Retinal pigment epithelial cell (primary cell): ENCODE results near the gene PHF21B.

Source experiments
- DNase-seq: peaks from one replicate; pipeline ENCODE4 v3.0.0-alpha.2; 2010; ENCODE audit warnings: low read depth
- H3K4me3 ChIP-seq: 2 replicates; pipeline ENCODE4 v1.5.1; 2011; ENCODE audit warnings: mild to moderate bottlenecking, low read length, control low read depth, moderate library complexity
- CTCF ChIP-seq: conservative IDR thresholded peaks from 2 replicates; pipeline ENCODE4 v1.5.1; 2011; ENCODE audit warnings: low read depth, low read length, control low read depth, inconsistent platforms

PHF21B gene

GRCh38 chr22:44876921-44877320 lies 132.9 kb downstream of the PHF21B start:
- H3K4me3 ChIP-seq, result no peak overlapping the region
- TF ChIP-seq CTCF, result no peak
- DNase-seq, result no peak

- DNase-seq, result no peak
- TF ChIP-seq CTCF, result no peak
Measured at GRCh38 chr22:44871782-44872181, 138.0 kb downstream of the PHF21B start.

GRCh38 chr22:44870021-44870420 lies 139.8 kb downstream of the PHF21B start:
- H3K4me3 ChIP-seq, result no peak overlapping the region
- no peak for TF ChIP-seq CTCF
- DNase-seq, result peak; percentile 48

More at GRCh38 chr22:44871782-44872181, 138.0 kb downstream of the PHF21B start:
- H3K4me3 ChIP-seq, result no peak overlapping the region

GRCh38 chr22:44869196-44869595 lies 140.6 kb downstream of the PHF21B start:
- DNase-seq, result no peak
- no peak for TF ChIP-seq CTCF
- no peak overlapping the region for H3K4me3 ChIP-seq

GRCh38 chr22:44865193-44866057 lies 144.4 kb downstream of the PHF21B start:
- no peak overlapping the region for H3K4me3 ChIP-seq
- TF ChIP-seq CTCF, result no peak
- DNase-seq, result no peak

GRCh38 chr22:44862981-44863860 lies 146.6 kb downstream of the PHF21B start:
- no peak for TF ChIP-seq CTCF
- no peak for DNase-seq
- no peak overlapping the region for H3K4me3 ChIP-seq

- no peak for TF ChIP-seq CTCF
- DNase-seq, result no peak
- H3K4me3 ChIP-seq, result no peak overlapping the region
Measured at GRCh38 chr22:44862281-44862680, 147.5 kb downstream of the PHF21B start.
